Parathyroid adenoma (tissue), 2 donors: ENCODE results near the gene B3GNT3.

Source experiments
- H2AFZ ChIP-seq: fragments of 300-600 bp; sonication (generic); one replicate; pipeline ENCODE4 v1.7.0; 2017; ENCODE audit warnings: antibody characterized with exemption, mild to moderate bottlenecking
- H3K27ac ChIP-seq: fragments of 300-600 bp; sonication (generic); one replicate; pipeline ENCODE4 v1.7.0; 2017
- H3K27me3 ChIP-seq: fragments of 300-600 bp; sonication (generic); one replicate; pipeline ENCODE4 v1.7.0; 2017; ENCODE audit warnings: low read length; ENCODE audit not compliant: control insufficient read depth, insufficient read depth
- H3K36me3 ChIP-seq: fragments of 300-600 bp; sonication (generic); one replicate; pipeline ENCODE4 v1.7.0; 2017; ENCODE audit warnings: low read length; ENCODE audit not compliant: control insufficient read depth, insufficient read depth
- H3K4me1 ChIP-seq: fragments of 300-600 bp; sonication (generic); one replicate; pipeline ENCODE4 v1.7.0; 2017; ENCODE audit warnings: control low read depth
- H3K4me2 ChIP-seq: fragments of 300-600 bp; sonication (generic); one replicate; pipeline ENCODE4 v1.7.0; 2017; ENCODE audit warnings: low read length
- H3K4me3 ChIP-seq: fragments of 300-600 bp; sonication (generic); one replicate; pipeline ENCODE4 v1.7.0; 2017; ENCODE audit warnings: low read depth, low read length
- H3K79me2 ChIP-seq: fragments of 300-600 bp; sonication (generic); one replicate; pipeline ENCODE4 v1.7.0; 2017; ENCODE audit warnings: control low read depth
- H3K9ac ChIP-seq: fragments of 300-600 bp; sonication (generic); one replicate; pipeline ENCODE4 v1.7.0; 2017; ENCODE audit warnings: mild to moderate bottlenecking
- H3K9me3 ChIP-seq: fragments of 300-600 bp; sonication (generic); one replicate; pipeline ENCODE4 v1.7.0; 2017; ENCODE audit warnings: low read length; ENCODE audit not compliant: control insufficient read depth
- CTCF ChIP-seq: fragments of 300-600 bp; sonication (generic); IDR thresholded peaks from one replicate; pipeline ENCODE4 v1.7.0; 2017; ENCODE audit warnings: antibody characterized with exemption, mild to moderate bottlenecking
- donor health status: primary hyperparathyroidism.

B3GNT3 gene

GRCh38 chr19:17848595-17849292 lies 53.8 kb downstream of the B3GNT3 start:
- Histone ChIP-seq H3K4me2 (no peak overlapping the region), H3K9me3 (no peaks in the 10 kb centered on the region), H3K27me3 (no peaks in the 10 kb centered on the region), H2AFZ (no peak overlapping the region), H3K4me1 (no peaks in the 10 kb centered on the region), H3K36me3 (no peaks in the 10 kb centered on the region), H3K9ac (no peak overlapping the region), H3K27ac (no peak overlapping the region), H3K4me3 (no peak overlapping the region), H3K79me2 (no peaks in the 10 kb centered on the region)
- no peak for TF ChIP-seq CTCF

- no peaks in the 10 kb centered on the region for H3K9me3 ChIP-seq
- H3K4me2 ChIP-seq, result no peak overlapping the region
- H3K9ac ChIP-seq, result no peak overlapping the region
- H3K36me3 ChIP-seq, result no peaks in the 10 kb centered on the region
- no peak overlapping the region for H3K4me3 ChIP-seq
- no peaks in the 10 kb centered on the region for H3K27me3 ChIP-seq
- no peaks in the 10 kb centered on the region for H3K4me1 ChIP-seq
- TF ChIP-seq CTCF, result no peak
- H2AFZ ChIP-seq, result no peak overlapping the region
- no peak overlapping the region for H3K27ac ChIP-seq
- no peaks in the 10 kb centered on the region for H3K79me2 ChIP-seq
These were observed 59.1 kb downstream of the B3GNT3 start for GRCh38 chr19:17854061-17854460.

- Histone ChIP-seq H2AFZ (peak overlapping the region; percentile 48), H3K4me2 (no peak overlapping the region), H3K27me3 (no peaks in the 10 kb centered on the region), H3K9me3 (no peaks in the 10 kb centered on the region), H3K36me3 (no peaks in the 10 kb centered on the region), H3K79me2 (peaks cover 8% of the 10 kb centered on the region), H3K9ac (no peak overlapping the region), H3K4me1 (no peaks in the 10 kb centered on the region), H3K27ac (no peak overlapping the region), H3K4me3 (no peak overlapping the region)
- TF ChIP-seq CTCF, result peak; percentile 97
These were observed 60.6 kb downstream of the B3GNT3 start for GRCh38 chr19:17855280-17856152.

GRCh38 chr19:17859533-17860330 lies 64.8 kb downstream of the B3GNT3 start, which contains the start of gene RPL18A:
Gene RPL18A (plus strand): TSS chr19:17859910. CDS start chr19:17859957, 47 bp downstream.
- H3K36me3 ChIP-seq, result no peaks in the 10 kb centered on the region
- no peaks in the 10 kb centered on the region for H3K27me3 ChIP-seq
- H2AFZ ChIP-seq, result peak within 1 kb of the TSS; percentile 93
- H3K4me1 ChIP-seq, result peaks cover 7% of the 10 kb centered on the region
- H3K79me2 ChIP-seq, result peaks cover 18% of the 10 kb centered on the region
- H3K4me3 ChIP-seq, result peak within 1 kb of the TSS; percentile 96
- TF ChIP-seq CTCF, result peak; percentile 93
- no peaks in the 10 kb centered on the region for H3K9me3 ChIP-seq
- peak within 1 kb of the TSS; percentile 87 for H3K4me2 ChIP-seq
- H3K9ac ChIP-seq, result peak within 1 kb of the TSS; percentile 10
- H3K27ac ChIP-seq, result peak within 1 kb of the TSS; percentile 85
